Stimulated activated CD4-positive, alpha-beta T cell treated with anti-CD3 and anti-CD28 coated beads, Interleukin-15, amount 100 ng/mL, for 1 hour (primary cell): ENCODE data around the gene RIPOR3.

Source experiments
- DNase-seq, 2 donors: peaks; one replicate each; pipeline ENCODE4 v3.0.0-alpha.2; 2020; ENCODE audit warnings: low read depth in 1 of 2, low spot score in 1 of 2

The RIPOR3 gene, protein sequence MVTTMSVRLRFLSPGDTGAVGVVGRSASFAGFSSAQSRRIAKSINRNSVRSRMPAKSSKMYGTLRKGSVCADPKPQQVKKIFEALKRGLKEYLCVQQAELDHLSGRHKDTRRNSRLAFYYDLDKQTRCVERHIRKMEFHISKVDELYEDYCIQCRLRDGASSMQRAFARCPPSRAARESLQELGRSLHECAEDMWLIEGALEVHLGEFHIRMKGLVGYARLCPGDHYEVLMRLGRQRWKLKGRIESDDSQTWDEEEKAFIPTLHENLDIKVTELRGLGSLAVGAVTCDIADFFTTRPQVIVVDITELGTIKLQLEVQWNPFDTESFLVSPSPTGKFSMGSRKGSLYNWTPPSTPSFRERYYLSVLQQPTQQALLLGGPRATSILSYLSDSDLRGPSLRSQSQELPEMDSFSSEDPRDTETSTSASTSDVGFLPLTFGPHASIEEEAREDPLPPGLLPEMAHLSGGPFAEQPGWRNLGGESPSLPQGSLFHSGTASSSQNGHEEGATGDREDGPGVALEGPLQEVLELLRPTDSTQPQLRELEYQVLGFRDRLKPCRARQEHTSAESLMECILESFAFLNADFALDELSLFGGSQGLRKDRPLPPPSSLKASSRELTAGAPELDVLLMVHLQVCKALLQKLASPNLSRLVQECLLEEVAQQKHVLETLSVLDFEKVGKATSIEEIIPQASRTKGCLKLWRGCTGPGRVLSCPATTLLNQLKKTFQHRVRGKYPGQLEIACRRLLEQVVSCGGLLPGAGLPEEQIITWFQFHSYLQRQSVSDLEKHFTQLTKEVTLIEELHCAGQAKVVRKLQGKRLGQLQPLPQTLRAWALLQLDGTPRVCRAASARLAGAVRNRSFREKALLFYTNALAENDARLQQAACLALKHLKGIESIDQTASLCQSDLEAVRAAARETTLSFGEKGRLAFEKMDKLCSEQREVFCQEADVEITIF

DNA sequence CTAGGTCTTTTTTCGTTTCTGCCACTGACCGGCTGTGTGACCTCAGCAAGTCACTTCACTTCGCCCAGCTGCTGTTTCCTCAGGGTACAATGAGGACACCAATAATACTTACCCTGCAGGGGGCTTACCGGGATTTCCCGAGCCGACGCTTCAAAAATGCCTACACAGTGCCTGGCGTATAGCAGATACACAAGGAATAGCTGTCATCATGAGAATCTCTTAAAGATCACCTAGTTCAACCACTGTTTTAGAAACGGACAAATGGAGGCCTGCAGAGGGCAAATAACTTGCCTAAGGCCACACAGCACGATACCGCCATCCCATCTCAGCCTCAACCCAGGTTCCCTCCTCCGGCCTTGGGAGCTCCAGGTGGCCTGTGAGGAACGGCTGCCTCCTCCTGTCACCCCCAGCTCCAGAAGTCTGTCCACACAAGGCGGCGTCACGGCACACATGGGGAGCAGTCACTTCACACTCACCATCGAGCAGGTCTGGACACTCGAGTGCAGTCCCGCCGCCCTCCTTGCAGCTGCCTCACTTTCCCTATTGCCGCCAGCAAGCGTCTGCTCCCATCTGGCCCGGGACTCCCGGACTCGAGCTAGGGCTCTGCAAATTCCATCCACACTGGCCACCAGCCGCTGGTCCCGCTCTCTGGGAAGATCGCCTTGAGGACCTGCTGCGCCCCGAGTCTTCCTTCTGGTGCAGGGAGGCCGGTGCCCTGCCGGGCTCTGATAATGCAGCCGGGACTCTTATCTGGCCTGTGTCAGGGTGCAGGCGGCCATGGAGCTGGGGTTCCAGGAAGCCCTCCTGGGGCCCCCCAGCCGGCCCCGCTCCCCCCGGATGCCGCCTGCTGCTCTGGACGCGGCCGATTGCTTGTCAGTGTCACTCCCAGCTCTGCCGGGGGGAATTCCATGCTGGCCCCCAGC is at the start of gene RIPOR3:
Gene RIPOR3 (minus strand): TSS at position 893 of the 923 bp plus-strand sequence. CDS start 414 bp downstream, at position 479.
- DNase-seq: no peak

DNA sequence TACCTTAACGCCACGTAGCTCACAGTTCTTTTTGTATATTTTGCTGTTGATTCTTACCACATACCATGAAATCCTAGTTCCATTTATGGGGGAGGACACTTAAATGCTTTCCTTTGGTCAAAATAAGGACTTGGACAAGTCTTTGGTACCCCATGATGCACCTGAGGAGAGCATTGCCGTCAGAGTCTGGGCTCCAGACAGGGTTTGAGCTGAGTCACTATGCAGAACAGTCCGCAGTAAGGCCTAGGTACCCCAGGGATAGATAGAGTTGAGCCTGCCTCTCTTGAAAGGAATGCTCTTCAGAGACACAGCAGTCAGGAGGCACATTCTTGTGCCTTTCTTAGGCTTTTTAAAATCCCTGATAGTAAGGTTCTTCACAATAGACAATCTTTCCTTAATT is 46.0 kb upstream of the RIPOR3 start:
- DNase-seq: no peak

DNA sequence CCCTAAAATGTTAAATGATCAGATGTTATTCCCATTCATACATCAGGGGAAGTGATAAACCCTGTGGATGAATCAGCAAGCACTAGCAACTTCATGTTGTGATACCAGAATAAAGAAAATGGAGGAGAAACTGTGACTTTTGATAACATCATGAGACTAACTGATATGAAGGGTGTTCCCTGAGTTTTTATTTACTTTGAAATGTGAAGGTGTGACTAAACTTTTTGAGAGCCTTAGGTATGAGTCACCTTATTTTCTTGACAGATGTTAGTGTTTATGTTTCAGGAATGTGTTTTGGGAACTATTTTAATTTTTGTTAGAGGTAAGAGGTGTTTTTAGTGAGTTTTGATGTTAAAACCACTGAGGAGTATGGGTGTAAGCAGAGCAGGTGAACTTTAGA is 44.5 kb upstream of the RIPOR3 start:
- DNase-seq: no peak

DNA sequence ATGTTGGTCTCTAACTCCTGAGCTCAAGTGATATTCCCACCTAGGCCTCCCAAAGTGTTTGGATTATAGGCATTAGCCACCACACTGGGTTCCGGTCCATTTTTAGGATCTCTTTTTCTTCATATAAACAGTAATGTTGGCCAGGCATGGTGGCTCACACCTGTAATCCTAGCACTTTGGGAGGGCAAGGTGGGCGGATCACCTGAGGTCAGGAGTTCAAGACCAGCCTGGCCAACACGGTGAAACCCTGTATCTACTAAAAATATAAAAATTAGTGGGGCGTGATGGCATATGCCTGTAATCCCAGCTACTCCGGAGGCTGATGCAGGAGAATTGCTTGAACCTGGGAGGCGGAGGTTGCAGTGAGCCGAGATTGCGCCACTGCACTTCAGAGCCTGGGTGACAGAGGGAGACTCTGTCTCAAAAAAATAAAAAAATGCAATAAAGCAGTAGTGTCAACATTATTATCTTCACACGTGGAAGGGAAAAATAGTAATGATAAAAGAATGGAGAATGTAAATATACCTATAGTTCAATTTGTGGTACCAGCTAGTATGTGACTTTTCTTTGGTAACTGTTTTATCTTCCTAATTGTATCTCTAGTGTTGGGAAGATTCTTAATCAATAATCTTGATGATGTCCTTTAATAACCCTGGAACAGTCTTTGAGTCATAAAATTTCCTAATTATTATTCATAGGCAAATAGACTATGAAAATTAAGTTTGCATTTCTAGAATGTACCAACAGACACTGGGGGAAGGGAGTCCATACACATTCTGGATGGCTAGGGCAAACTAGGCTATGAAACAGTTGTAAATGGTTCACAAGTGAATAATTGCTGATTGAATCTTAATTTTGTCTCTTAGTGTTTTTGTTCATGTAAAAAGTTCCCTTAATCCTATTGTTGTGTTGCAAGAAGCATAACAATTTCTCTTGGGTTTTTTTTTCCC is 43.7 kb upstream of the RIPOR3 start:
- DNase-seq: no peak

DNA sequence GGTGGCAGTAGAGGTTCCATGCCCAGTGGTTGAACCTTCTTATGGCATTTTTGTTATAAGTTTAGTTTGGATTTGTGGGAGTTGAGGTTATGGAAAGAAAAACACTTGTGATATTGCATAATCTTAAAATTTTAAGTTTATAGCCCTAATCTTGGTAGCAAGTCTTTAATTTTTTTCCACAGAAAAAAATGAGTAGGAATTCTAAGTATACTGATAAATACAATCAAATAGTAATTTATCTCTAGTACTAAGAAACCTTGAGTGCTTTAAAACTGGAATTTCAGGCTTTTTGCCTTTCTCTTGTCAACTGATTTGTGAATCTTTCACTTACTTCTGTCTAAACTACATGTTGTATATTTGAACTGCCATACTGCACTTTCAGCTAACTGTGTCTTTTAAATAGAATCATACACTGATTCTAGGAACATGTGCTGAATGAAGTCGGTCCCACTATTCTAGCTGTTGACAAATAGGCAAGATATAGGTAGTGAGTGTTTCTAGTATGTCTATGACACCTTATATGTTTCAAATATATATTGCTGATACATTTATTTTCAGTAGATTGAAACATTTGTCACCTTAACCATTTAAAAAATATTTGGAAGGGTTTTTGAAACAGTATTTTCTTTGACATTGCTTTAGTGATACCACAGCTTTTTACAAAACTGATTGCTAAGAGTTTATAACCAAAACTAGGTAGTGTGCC is 42.5 kb upstream of the RIPOR3 start:
- DNase-seq: no peak

DNA sequence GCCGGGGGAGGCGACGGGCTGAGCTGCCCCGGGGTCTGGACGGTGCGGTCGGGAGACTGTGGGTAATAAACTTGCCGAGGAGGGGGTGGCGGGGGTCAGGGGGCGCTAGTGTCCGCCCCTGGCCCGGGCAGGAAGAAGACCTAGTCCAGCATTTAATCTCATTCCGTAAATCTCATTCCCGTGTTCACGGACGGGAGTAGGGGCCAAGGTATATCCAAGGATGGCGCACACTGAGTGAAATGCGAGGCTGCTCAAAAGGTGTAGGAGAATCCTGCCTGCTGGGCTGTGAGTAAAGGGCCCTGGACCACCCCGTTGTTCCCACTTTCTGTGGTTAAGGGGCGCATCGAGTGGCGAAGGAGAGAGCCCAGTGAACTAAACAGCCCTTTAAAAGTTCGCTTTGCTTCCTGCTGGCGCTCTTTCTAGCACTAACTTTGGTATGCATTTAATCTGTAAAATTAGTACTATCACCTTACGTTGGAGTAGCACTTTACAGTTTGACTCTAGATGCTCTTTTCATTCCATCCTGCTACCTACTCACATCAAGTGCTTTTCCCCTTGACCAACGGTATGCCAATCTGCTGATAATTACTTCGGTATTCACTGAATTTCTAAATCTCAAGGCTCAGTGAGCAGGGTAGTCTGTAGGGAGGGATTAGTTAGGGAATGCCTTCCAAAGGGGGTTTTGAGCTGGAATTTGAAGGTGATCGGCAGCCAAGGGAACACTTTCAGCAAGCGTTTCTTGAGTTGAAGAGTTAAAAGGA is 40.8 kb upstream of the RIPOR3 start:
- no peak for DNase-seq

DNA sequence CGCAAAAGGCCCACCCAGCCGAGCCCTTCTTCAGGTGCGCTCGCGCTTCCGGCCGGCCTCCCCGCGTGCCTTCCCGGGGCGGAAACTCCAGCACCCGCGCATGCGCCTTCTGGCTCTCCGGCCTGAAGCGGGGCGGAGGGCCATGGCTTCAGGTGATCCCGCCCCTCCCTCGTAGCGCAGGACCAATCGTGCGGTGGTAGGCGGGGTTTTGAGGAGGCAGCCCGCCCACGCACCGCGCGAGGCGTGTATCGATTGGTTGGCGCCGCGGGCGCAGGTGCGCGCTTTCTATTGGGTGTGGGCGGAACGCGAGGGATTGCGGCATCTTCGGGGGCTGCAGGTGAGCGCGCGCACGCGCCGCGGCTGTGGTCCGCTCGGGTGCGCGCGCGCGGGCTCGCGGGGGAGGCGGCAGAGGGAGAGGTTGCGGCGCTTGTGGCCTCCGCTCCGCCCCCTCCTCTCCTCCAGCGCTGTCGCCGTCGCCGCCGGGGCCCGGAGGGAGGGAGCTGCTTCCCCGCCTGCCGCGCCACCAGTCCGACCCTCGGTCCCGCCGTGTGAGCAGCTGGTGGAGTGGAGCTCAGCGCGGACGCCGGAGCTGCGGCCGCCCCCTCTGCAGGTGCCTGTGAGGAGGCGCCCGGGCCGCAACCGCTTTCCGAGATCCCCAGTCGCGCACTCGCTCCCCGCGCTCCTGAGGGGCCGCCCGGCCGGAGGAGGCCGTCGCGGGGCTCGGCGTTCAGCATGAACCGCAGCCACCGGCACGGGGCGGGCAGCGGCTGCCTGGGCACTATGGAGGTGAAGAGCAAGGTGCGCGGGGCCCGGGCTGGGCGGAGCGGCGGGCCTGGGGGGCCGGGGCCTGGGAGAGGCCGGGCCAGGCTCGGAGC is 40.0 kb upstream of the RIPOR3 start, which contains the start of gene PARD6B:
Gene PARD6B (plus strand): TSS at position 526 of the 875 bp plus-strand sequence. CDS start 207 bp downstream, at position 733.
- DNase-seq: peak; percentile 99 to 100

DNA sequence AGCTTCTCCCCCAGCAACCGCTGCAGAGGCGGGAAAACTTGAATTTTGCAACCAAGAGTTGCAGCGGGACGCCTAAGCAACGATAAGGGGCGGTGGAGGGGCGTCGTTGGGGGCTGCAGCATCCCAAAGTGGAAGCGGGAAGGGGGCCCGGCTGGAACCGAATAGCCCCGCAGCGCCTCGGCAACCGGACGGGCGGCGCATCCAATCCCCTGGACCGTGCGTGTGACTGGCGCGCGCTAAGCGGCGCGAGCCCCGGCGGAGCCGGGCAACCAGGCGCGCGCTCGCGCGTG is 39.4 kb upstream of the RIPOR3 start:
- DNase-seq: no peak

DNA sequence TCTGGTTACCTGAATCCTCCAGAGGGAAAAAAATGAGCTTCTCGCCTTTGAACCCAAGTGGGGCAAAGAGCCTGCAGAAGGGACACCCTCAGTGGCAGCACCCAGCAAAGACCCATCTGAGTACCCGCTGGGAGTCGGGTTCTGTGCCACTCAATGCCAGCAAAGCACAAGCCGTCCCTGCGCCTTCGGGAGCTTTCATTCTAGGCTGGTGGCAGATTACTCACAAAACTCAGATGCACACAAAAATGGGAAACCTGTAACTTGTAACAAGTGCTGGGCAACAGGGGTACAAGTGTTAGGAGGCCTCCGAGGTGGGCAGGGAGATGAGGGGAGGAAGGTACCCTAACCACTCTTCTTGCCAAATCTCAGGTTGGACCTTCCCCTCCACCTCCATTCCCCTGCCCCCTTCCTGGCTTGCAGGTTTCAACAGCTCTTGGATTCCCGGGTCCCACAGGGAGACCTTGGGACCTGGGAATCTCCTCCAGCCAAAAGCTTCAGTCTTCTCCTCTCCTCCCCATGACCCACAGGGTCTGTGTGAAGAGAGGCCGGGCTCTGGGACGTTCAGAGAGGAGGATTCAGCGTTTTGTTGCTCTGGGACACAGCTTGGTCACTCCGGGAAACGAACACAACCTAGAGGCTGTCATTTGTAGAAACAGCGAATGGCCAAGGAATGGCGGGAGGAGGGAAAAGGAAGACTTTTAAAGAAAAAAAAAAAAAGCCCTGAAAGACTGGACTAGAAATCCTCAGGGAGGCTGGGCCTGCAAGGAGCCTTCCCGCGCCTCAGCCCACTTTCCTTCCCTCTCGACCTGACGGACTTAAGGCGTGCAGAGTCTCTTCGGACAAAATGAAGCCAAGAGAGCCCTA is 38.8 kb upstream of the RIPOR3 start:
- no peak for DNase-seq

DNA sequence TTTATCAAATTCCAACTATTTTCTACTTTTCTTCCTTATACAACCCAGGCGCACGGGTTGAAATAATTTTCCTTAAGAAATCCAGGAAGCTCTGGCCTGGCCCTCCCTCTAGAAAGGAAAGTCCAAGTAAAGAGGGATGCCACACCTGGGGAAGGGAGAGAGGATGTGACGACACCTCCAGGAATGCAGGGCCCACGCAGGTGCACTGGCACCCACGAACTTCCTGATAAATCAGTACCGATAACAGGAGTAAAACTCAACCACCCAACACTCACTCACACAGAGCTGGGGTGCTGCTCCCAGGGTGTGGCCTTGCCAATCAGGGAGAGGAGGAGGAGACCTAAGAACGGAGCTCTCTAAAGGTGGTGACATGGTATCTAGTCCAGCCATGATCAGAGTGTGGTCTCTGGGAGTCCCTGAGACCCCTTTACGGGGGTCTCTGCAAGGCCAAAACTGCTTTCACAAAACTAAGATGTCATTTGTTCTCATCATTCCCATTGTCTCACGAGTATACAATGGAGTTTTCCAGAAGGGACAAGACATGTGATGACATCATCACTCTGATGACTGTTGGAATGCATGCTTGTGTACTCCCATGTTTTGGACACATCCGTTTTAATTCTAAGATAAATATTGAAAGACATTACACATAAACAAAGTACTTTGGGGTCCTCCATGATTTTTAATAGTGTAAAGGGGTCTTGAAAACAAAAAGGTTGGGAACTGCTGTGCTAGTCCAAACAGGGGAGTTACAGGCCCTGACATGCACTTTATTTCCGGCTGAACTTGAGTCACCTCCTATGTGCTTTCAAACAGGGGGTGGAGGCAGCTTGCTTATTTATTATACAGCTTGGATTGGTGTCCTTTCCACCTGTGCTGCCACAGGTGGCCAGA is 37.9 kb upstream of the RIPOR3 start:
- DNase-seq: no peak

DNA sequence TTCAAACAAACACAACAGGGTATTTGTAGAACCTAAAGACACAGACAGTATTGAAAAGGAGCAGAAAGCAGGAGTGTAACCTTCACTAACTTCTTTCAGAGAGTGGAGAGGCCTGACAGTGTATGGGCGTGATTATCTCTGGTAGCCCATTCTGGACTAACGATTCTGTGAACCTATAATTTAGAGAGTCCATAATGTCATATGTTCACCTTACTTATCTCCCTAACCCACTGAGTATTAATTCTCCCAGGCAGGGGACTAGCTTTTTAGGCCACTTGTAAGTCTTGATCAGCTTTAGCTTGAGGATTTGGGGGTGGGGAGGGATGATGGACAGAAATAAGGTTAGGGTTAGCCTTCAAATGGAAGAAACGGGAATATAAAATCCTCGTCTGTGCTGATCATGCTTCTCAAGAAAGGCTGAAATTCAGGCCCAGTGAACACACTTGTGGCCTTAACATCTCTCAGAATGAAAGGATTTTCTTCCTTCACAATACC is 37.2 kb upstream of the RIPOR3 start:
- no peak for DNase-seq

DNA sequence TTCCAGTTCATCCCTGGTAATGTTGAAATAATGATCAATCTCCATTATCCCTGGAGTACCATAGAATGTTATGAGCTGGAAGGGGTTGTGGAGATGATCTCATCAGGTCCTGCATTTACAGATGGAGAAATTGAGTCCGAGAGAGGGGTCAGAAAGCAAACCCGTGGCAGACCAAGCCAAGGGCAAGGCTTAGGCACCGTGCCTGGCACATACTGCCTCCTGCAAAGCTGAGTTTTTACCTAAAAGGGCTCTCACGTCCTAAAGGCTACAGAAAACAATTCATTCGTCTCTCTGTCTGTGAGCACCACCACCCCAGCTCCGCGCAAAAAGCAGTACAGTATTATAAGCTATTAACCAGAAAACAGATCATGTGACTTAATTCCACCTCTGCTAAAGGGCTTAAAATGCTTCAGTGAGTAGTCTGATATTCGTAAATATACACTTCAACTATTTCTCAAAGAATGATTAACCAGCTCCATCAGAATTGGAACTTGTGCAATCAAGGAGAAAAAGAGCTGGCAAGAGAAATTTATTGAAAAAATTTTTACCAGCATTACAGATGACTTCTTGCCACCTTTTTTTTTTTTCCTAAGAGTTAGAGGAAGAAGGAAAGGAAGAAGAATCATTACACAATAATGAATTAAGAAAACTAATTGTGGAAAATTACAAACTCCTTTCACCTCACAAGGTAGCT is 36.6 kb upstream of the RIPOR3 start:
- DNase-seq: no peak

DNA sequence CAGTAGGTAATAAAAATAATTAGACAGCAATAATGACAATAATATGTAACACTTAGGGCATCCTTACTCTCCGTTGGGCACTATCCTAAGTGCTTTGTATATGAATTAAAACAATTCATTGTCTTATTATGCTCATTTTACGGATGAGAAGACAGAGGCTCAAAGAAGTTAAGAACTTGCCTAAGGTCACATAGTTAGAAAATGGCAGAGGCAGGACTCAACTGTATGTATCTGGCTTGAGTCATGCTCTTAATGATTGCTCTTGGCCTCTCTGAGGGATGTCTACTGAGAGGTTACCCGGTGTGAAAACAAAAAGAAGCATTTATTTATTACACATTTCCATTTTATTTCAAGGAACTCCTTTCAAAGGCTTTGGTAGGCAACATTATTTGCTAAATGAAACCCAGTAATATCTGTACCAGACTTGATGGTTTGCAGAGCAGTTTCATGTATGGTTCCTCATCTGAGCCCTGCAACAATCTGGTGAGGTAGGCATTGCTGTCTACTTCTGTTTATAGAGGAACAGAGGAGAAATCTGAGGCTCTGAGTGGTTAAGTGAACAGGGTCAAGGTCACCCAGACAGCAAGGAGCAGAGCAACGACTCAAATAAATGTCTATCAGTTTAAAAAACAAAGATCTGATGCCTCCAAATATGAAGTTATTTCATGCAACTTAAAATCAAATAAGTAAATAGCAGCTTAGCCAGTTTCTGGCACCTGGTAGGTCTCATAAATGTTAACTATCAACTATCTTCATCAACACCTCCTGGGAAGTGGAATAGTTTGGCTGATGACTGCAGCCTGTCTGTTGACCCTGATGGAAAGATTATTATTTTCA is 35.8 kb upstream of the RIPOR3 start:
- no peak for DNase-seq

DNA sequence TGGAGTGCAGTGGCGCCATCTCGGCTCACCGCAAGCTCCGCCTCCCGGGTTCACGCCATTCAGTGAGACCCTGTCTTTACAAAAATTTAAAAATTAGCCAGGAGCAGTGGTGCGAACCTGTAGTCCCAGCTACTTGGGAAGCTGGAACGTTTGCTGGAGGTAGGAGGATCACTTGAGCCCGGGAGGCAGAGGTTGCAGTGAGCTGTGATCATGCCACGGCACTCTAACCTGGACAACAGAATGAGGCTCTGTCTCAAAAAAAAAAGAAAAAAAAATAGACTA is 34.3 kb upstream of the RIPOR3 start:
- DNase-seq: no peak
